ENCODE results near the gene RIIAD1. TPM values are rescaled to one million over a fixed set of nuclear protein-coding genes. Genes with fewer than 3 reads are reported as not detected.

RIIAD1 gene, protein sequence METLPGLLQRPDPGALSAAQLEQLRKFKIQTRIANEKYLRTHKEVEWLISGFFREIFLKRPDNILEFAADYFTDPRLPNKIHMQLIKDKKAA
- not detected in 2 replicates for total RNA-seq

DNA sequence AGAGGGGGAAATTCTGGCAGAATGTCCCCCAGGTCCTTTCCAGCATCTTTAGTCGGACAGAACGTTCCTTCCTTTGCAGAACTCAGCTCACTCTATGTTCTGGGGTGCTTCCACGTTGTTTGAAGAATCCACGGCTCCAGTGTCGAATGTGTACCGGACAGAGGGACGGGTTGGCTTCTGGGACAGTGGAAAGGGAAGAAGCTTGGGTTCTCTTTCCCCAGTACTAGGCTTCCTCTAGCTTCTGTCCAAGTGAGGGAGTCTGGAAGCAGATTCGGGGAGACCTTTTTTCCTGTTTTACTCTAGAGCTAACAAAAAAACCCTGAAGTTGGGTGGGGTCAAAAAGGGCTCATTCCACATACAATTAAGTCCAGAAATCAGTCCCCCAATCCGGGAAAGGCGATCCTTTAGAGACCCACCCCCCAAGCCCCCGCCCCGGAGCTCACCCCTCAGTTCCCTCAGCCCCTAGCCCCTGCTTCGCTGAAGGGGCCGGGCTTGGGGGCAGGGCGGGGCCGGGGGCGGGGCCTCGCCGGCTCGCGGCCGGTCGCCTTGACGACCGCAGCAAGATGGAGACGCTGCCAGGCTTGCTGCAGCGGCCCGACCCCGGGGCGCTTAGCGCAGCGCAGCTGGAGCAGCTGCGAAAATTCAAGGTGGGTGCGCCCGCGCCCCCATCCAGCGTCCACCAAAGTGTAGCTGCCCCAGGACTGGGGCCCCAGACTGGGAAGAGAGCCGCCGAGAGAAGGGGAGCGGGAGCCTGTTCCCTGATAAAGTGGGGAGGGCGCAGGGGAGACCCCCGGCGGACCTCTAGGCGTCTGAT lies at the start of gene RIIAD1:
RIIAD1 (plus strand) TSS at position 549 of the 814 bp plus-strand sequence; CDS start at position 564, 15 bp downstream.

GRCh38 chr1:151716771-151717631 lies 4.3 kb upstream of the RIIAD1 start, which contains the start of gene CELF3:
Gene CELF3, minus strand, starts transcription at chr1:151716803. Its CDS starts 783 bp downstream, at chr1:151716020.

DNA sequence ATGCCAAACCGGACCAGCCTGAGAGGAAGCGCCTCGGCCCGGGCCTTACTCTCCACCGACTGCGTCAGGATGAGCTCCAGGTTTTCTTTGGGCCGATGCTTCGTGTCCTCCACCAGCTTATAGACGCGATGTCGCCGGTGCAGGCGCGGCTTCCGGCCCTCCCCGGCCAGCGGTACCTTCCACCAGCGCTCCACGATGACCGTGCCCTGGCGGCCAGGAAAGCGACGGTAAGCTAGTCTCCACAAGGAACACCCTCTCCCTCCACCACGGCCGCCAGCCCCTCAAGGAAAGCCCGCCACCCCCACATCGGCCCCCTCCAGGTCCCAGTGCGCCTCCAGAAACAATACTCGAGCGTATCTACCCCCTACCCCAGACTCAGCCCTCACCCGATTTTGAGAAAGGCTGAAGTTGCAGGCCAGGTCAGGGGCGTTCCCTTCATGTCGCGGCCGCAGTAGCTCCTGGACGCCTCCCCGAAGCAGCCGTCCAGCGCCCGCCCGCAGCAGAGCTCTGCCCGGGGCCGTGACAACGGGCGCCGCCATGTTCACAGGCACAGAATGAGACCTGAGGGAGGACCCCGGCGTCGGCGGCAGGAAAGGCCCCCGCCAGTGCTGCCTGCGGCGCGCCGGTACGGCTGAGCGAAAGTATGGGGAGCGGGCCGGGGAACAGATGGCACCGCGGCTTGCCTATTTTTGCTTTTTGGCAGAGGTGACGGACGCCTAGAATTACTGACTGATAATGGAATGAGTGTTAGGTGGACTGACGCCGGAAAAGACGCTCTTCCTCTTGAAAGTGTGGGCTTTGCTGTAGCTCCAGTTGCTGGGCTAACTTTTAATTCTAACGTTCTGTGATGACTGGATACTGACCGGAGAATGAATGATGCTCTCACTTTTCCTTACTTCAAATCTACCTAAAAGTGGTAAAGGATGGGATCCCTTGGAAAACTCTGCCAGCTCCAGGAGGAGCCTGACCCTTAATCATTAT lies 41.9 kb downstream of the RIIAD1 start, which contains the start of gene MRPL9:
MRPL9 (minus strand) TSS at position 556 of the 981 bp plus-strand sequence; CDS start at position 539, 17 bp downstream.

Small RNA genes within 50 kb of the gene (small RNA-seq; reads per million reads assigned to genes)
- gene RNU6-662P: not detected

Other genes with a start within 250 kb of the RIIAD1 start
- gene CGN, start 210.1 kb upstream of the RIIAD1 start, total RNA-seq: 2.0 and 2.7 TPM in 2 replicates
- 40.8 and 125 TPM in 2 replicates for gene TUFT1, start 181.2 kb upstream of the RIIAD1 start, total RNA-seq
- gene SNX27, start 109.5 kb upstream of the RIIAD1 start, total RNA-seq: 19.3 and 23.6 TPM in 2 replicates
- gene CELF3, start 4.7 kb upstream of the RIIAD1 start, total RNA-seq: not detected in 2 replicates
- 91.2 and 104 TPM in 2 replicates for gene MRPL9, start 42.0 kb downstream of the RIIAD1 start, total RNA-seq
- 2.4 and 4.8 TPM in 2 replicates for gene TDRKH, start 69.0 kb downstream of the RIIAD1 start, total RNA-seq
- not detected in 2 replicates for gene LINGO4, start 83.9 kb downstream of the RIIAD1 start, total RNA-seq
- gene RORC, start 110.3 kb downstream of the RIIAD1 start, total RNA-seq: not detected in 2 replicates
- under 0.01 and 0.33 TPM in 2 replicates for gene C2CD4D, start 118.3 kb downstream of the RIIAD1 start, total RNA-seq
- not detected in 2 replicates for gene THEM5, start 132.2 kb downstream of the RIIAD1 start, total RNA-seq
- gene THEM4, start 188.0 kb downstream of the RIIAD1 start, total RNA-seq: 8.9 and 13.3 TPM in 2 replicates